IMR-90 (cell line): ENCODE measurements around the gene TARBP2. TPM values are rescaled to one million over a fixed set of nuclear protein-coding genes. Genes with fewer than 3 reads are reported as not detected.

Experiments used
- ATAC-seq: fragments of 200-7000 bp; cut with Tn5 transposase; 2 replicates; pipeline ENCODE4 v1.9.1; 2020; ENCODE audit warnings: low read depth, mild to moderate bottlenecking, moderate library complexity
- BruUV-seq: library from RNA; stranded (reverse); fragments of 400-500 nt; replicated peaks from 2 replicates; lab custom pipeline; 2021; lab: Mats Ljungman, UMichigan
- CTCF ChIA-PET: fragments of 300-600 bp; formaldehyde crosslinking; extraction: SDS; loops from one replicate; lab custom pipeline; 2021; ENCODE audit warnings: antibody characterized with exemption; lab: Yijun Ruan, JAX
- POLR2A ChIA-PET: fragments of 300-600 bp; sonication (Branson Sonifier 250); formaldehyde crosslinking; loops from one replicate; lab custom pipeline; 2022; ENCODE audit warnings: antibody characterized with exemption; ENCODE audit not compliant: unreplicated experiment; lab: Charles Lee
- DNase-seq: peaks from one replicate; pipeline ENCODE4 v3.0.0; 2013
- H2AFZ ChIP-seq: replicated peaks from 2 replicates; pipeline ENCODE3; 2013; ENCODE audit warnings: low read length, mild to moderate bottlenecking; ENCODE audit not compliant: poor library complexity
- H2AK5ac ChIP-seq: 2 replicates; pipeline ENCODE4 v1.6.1; 2013; ENCODE audit warnings: low read depth, low read length, inconsistent platforms
- H2AK9ac ChIP-seq: replicated peaks from 2 replicates; pipeline ENCODE3; 2013; ENCODE audit warnings: mild to moderate bottlenecking, low read depth, low read length, moderate library complexity; ENCODE audit not compliant: poor library complexity
- H2BK120ac ChIP-seq: 2 replicates; pipeline ENCODE4 v1.6.1; 2013; ENCODE audit warnings: low read depth, low read length, inconsistent platforms
- H2BK15ac ChIP-seq: 3 replicates; pipeline ENCODE4 v1.6.1; 2013; ENCODE audit warnings: low read depth, low read length, inconsistent platforms
- H2BK20ac ChIP-seq: 2 replicates; pipeline ENCODE4 v1.6.1; 2013; ENCODE audit warnings: low read depth, mild to moderate bottlenecking, inconsistent platforms, low read length, moderate library complexity
- H2BK5ac ChIP-seq: 2 replicates; pipeline ENCODE4 v1.6.1; 2013; ENCODE audit warnings: mild to moderate bottlenecking, low read depth, low read length, inconsistent platforms; ENCODE audit not compliant: poor library complexity, severe bottlenecking
- H3K14ac ChIP-seq: replicated peaks from 2 replicates; pipeline ENCODE4 v1.6.1; 2013; ENCODE audit warnings: low read depth, low read length, inconsistent platforms
- H3K18ac ChIP-seq: 2 replicates; pipeline ENCODE4 v1.6.1; 2013; ENCODE audit warnings: low read depth, low read length, control low read depth
- H3K23ac ChIP-seq: 2 replicates; pipeline ENCODE4 v1.6.1; 2013; ENCODE audit warnings: low read depth, low read length, inconsistent platforms
- H3K27ac ChIP-seq: 2 replicates; pipeline ENCODE4 v1.5.1; 2013; ENCODE audit warnings: mild to moderate bottlenecking, control low read depth, low read length; ENCODE audit not compliant: insufficient read depth
- H3K27me3 ChIP-seq: 2 replicates; pipeline ENCODE4 v1.6.1; 2013; ENCODE audit warnings: low read length; ENCODE audit not compliant: control insufficient read depth, insufficient read depth
- H3K36me3 ChIP-seq: 2 replicates; pipeline ENCODE4 v1.6.1; 2013; ENCODE audit warnings: low read length, mixed read lengths; ENCODE audit not compliant: control insufficient read depth, insufficient read depth
- H3K4ac ChIP-seq: 2 replicates; pipeline ENCODE4 v1.6.1; 2013; ENCODE audit warnings: low read depth, low read length, inconsistent platforms
- H3K4me1 ChIP-seq: 2 replicates; pipeline ENCODE4 v1.6.1; 2013; ENCODE audit warnings: low read length, mixed read lengths; ENCODE audit not compliant: control insufficient read depth, insufficient read depth
- H3K4me2 ChIP-seq: 2 replicates; pipeline ENCODE4 v1.6.1; 2013; ENCODE audit warnings: low read depth, mild to moderate bottlenecking, control low read depth, low read length, moderate library complexity
- H3K4me3 ChIP-seq: 2 replicates; pipeline ENCODE4 v1.5.1; 2013; ENCODE audit warnings: low read depth, mild to moderate bottlenecking, control low read depth, low read length, moderate library complexity; ENCODE audit not compliant: insufficient read depth
- H3K56ac ChIP-seq: 2 replicates; pipeline ENCODE4 v1.6.1; 2013; ENCODE audit warnings: low read length, inconsistent platforms; ENCODE audit not compliant: insufficient read depth; ENCODE audit errors: extremely low read depth
- H3K79me1 ChIP-seq, 2 experiments: 2 replicates each; pipeline ENCODE4 v1.6.1; 2013; ENCODE audit warnings: low read length in 2 of 2, inconsistent platforms in 1 of 2, low read depth in 1 of 2
- H3K9ac ChIP-seq: 2 replicates; pipeline ENCODE4 v1.6.1; 2013; ENCODE audit warnings: low read depth, low read length, control low read depth
- H3K9me1 ChIP-seq: 2 replicates; pipeline ENCODE4 v1.6.1; 2013; ENCODE audit warnings: low read length, inconsistent platforms; ENCODE audit not compliant: insufficient read depth
- H3K9me3 ChIP-seq: 2 replicates; pipeline ENCODE4 v1.6.1; 2013; ENCODE audit warnings: low read length; ENCODE audit not compliant: control insufficient read depth, insufficient read depth
- H4K20me1 ChIP-seq: 2 replicates; pipeline ENCODE4 v1.6.1; 2013; ENCODE audit warnings: low read length, inconsistent platforms; ENCODE audit not compliant: insufficient read depth
- H4K5ac ChIP-seq: 2 replicates; pipeline ENCODE4 v1.6.1; 2013; ENCODE audit warnings: mild to moderate bottlenecking, low read depth, low read length, control low read depth
- H4K8ac ChIP-seq, 2 experiments: 2 replicates each; pipeline ENCODE4 v1.6.1; 2013; ENCODE audit warnings: low read depth in 2 of 2, low read length in 2 of 2, control low read depth in 1 of 2, inconsistent platforms in 1 of 2
- H4K91ac ChIP-seq: 2 replicates; pipeline ENCODE4 v1.6.1; 2013; ENCODE audit warnings: low read depth, low read length, inconsistent platforms; ENCODE audit not compliant: insufficient read depth
- BHLHE40 ChIP-seq: fragments of 150-350 bp; IDR thresholded peaks from 2 replicates; pipeline ENCODE4 v1.6.1; 2016; ENCODE audit warnings: mild to moderate bottlenecking, low read depth, low read length
- CEBPB ChIP-seq: IDR thresholded peaks from 2 replicates; pipeline ENCODE4 v1.6.1; 2012; ENCODE audit warnings: low read depth, low read length, improper control_type of control experiment
- MAFK ChIP-seq: IDR thresholded peaks from 2 replicates; pipeline ENCODE4 v1.6.1; 2012; ENCODE audit warnings: low read depth, low read length, improper control_type of control experiment
- MXI1 ChIP-seq: IDR thresholded peaks from 2 replicates; pipeline ENCODE4 v1.6.1; 2012; ENCODE audit warnings: low read depth, mild to moderate bottlenecking, low read length, moderate library complexity, borderline replicate concordance
- NFE2L2 ChIP-seq: fragments of 150-350 bp; IDR thresholded peaks from 2 replicates; pipeline ENCODE4 v1.6.1; 2016; ENCODE audit warnings: low read depth, mild to moderate bottlenecking, low read length
- POLR2A ChIP-seq: IDR thresholded peaks from 2 replicates; pipeline ENCODE4 v1.6.1; 2012; ENCODE audit warnings: mild to moderate bottlenecking, low read depth, low read length
- RAD21 ChIP-seq: IDR thresholded peaks from 2 replicates; pipeline ENCODE4 v1.6.1; 2012; ENCODE audit warnings: low read length, improper control_type of control experiment
- RCOR1 ChIP-seq: IDR thresholded peaks from 2 replicates; pipeline ENCODE4 v1.6.1; 2012; ENCODE audit warnings: mild to moderate bottlenecking, low read length, improper control_type of control experiment; ENCODE audit not compliant: insufficient replicate concordance
- RFX5 ChIP-seq: IDR thresholded peaks from 2 replicates; pipeline ENCODE4 v1.8.0; 2012; ENCODE audit warnings: low read depth, mild to moderate bottlenecking, low read length, moderate library complexity
- SMC3 ChIP-seq: fragments of 150-350 bp; IDR thresholded peaks from 2 replicates; pipeline ENCODE4 v1.6.1; 2016; ENCODE audit warnings: low read depth, mild to moderate bottlenecking, antibody characterized with exemption, low read length, moderate library complexity
- WGBS, 2 experiments: methylation state at CpG; one replicate each; pipeline versions ENCODE4 v1.1.5 to v1.1.7; 2013; ENCODE audit warnings: missing lambda C conversion rate in 2 of 2; ENCODE audit not compliant: insufficient read length in 1 of 2; ENCODE audit errors: extremely low coverage in 2 of 2; 5-methylcytosine and 5-hydroxymethylcytosine counted together
- dilution Hi-C: fragments of 300-500 bp; cut with HindIII; formaldehyde crosslinking; loops from one replicate; pipeline ENCODE4 v1.14.3; 2018; ENCODE audit warnings: low sequenced_read_pairs; ENCODE audit not compliant: unreplicated experiment
- in situ Hi-C: fragments of 300-500 bp; cut with MboI; formaldehyde crosslinking; loops from 3 replicates; pipeline ENCODE4 v1.14.3; 2019; ENCODE audit warnings: low sequenced_read_pairs, inconsistent platforms, mixed read lengths
- intact Hi-C: fragments of 100-400 bp; cut with micrococcal nuclease; formaldehyde crosslinking; loops from 2 replicates; pipeline ENCODE4 v1.10.0; 2022
- polyA plus RNA-seq, 3 experiments: library from polyadenylated mRNA; depleted of rRNA; stranded (reverse); fragments of >200 nt; gene quantifications; 2 replicates each; pipeline ENCODE4 v1.2.3, GENCODE V29; 2012; ENCODE audit warnings: low replicate concordance in 1 of 3
- total RNA-seq: library from RNA; depleted of rRNA; stranded (reverse); fragments of >200 nt; gene quantifications from 2 replicates; pipeline ENCODE4 v1.2.3, GENCODE V29; 2012
- TF ChIP-seq, protein P1 (sequence below): fragments of 150-350 bp; IDR thresholded peaks from 2 replicates; pipeline ENCODE4 v1.6.1; 2017; ENCODE audit warnings: mild to moderate bottlenecking, antibody characterized with exemption, low read length, low read depth

The TARBP2 gene
- total and polyA plus RNA-seq, 2 of the 4 experiments (the other 2 are of a cell fraction), result 27.4 to 46.1 TPM

DNA sequence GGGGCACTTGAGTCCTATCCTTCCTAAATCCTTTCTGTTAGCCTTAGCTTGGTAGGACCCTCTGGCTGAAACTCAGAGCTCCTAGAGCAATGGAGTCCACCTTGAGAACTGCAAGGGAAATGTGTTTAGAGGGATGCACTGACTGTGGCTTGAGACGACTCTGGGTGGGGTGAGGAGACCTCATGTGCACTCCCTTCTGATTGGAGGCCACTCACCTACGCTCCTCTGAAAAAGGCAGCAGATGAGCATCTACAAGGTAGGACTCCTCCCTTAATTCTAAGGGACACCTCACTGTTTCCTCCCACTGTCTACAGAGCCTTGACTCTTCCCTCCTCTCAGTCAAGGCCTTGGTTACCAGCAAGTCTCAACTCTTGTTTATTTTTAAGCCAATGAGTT, 2.9 kb upstream of the TARBP2 start:
- Histone ChIP-seq H3K4me3 (peak overlapping the region; percentile 64), H2BK20ac (no peak overlapping the region), H3K18ac (no peak overlapping the region), H4K91ac (peak overlapping the region; percentile 57; the same call in 1 of the 2 replicates), H4K8ac (peak overlapping the region in 1 of 2 experiments; percentile 91; a peak in 1 of 4 replicates), H3K56ac (no peak overlapping the region), H3K9me3 (no peaks in the 10 kb centered on the region), H3K4ac (peak overlapping the region; percentile 93), H3K79me1 (peaks cover 29 to 81% of the 10 kb centered on the region in 2 experiments; a peak in 3 of 4 replicates), H4K20me1 (peaks cover 3% of the 10 kb centered on the region), H3K4me2 (peak overlapping the region; percentile 75), H2BK5ac (no peak overlapping the region), H3K9ac (peak overlapping the region; percentile 95; the same call in 1 of the 2 replicates), H2AFZ (no peak overlapping the region), H3K4me1 (peaks cover 25% of the 10 kb centered on the region), H3K14ac (peak overlapping the region; percentile 92), H2AK9ac (peak overlapping the region; percentile 99), H3K27ac (peak overlapping the region; percentile 92; the same call in 1 of the 2 replicates), H4K5ac (no peak overlapping the region), H2BK15ac (no peak overlapping the region), H2BK120ac (no peak overlapping the region), H3K36me3 (peaks cover 4% of the 10 kb centered on the region; the same call in 1 of the 2 replicates), H3K9me1 (peaks cover 47% of the 10 kb centered on the region), H2AK5ac (peak overlapping the region; percentile 95), H3K23ac (peak overlapping the region; percentile 73; the same call in 1 of the 2 replicates), H3K27me3 (no peaks in the 10 kb centered on the region)
- in situ Hi-C loops, result no loop called here
- no CpG with 5 or more reads among the region's 2 CpGs for WGBS, 2 experiments
- TF ChIP-seq, protein P1, sequence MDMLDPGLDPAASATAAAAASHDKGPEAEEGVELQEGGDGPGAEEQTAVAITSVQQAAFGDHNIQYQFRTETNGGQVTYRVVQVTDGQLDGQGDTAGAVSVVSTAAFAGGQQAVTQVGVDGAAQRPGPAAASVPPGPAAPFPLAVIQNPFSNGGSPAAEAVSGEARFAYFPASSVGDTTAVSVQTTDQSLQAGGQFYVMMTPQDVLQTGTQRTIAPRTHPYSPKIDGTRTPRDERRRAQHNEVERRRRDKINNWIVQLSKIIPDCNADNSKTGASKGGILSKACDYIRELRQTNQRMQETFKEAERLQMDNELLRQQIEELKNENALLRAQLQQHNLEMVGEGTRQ, result no peak
- no peak for TF ChIP-seq POLR2A
- TF ChIP-seq NFE2L2, result no peak
- no peak for TF ChIP-seq RFX5
- TF ChIP-seq MXI1, result no peak
- TF ChIP-seq SMC3, result no peak
- no peak for TF ChIP-seq BHLHE40
- TF ChIP-seq MAFK, result no peak
- TF ChIP-seq RAD21, result no peak
- no peak for TF ChIP-seq RCOR1
- no peak for TF ChIP-seq CEBPB
- intact Hi-C loops, result no loop called here
- DNase-seq, result no peak
- no peak for ATAC-seq
- ChIA-PET CTCF (interaction anchor here (1.0 kb wide), 1 partner anchor 24 kb away, joined by 3 read pairs; no protein-coding TSS in a partner anchor), POLR2A (interaction anchor here (0.9 kb wide), 1 partner anchor 15 kb away, joined by 5 read pairs; no protein-coding TSS in a partner anchor)
- dilution Hi-C loops, result no loop called here
- no TSS peak for BruUV-seq
